Liver (tissue), 9 donors: Measurements from ENCODE around the gene OTOGL. TPM values are rescaled to one million over a fixed set of nuclear protein-coding genes. Genes with fewer than 3 reads are reported as not detected.

ENCODE experiments used
- DNase-seq: peaks from one replicate; pipeline ENCODE4 v3.0.0-alpha.2; 2017; ENCODE audit warnings: low spot score
- H3K27ac ChIP-seq, 2 donors: one replicate each; pipeline ENCODE4 v1.7.0; 2013; ENCODE audit warnings: inconsistent platforms in 2 of 2, low read length in 2 of 2, control low read depth in 1 of 2, low read depth in 1 of 2, mild to moderate bottlenecking in 1 of 2
- H3K27me3 ChIP-seq, 4 donors: one replicate each; pipeline versions ENCODE4 v1.6.1 to v1.7.0; 2013; ENCODE audit warnings: low read length in 3 of 4, inconsistent platforms in 1 of 4, mild to moderate bottlenecking in 1 of 4, moderate library complexity in 1 of 4; ENCODE audit not compliant: control insufficient read depth in 4 of 4, insufficient read depth in 4 of 4
- H3K36me3 ChIP-seq, 4 donors: one replicate each; pipeline versions ENCODE4 v1.6.1 to v1.7.0; 2013; ENCODE audit warnings: low read length in 3 of 4, mild to moderate bottlenecking in 3 of 4, low read depth in 1 of 4, moderate library complexity in 1 of 4; ENCODE audit not compliant: control insufficient read depth in 4 of 4, insufficient read depth in 3 of 4
- H3K4me1 ChIP-seq, 4 donors: one replicate each; pipeline versions ENCODE4 v1.6.1 to v1.7.0; 2013; ENCODE audit warnings: low read length in 3 of 4, mild to moderate bottlenecking in 3 of 4, moderate library complexity in 1 of 4; ENCODE audit not compliant: control insufficient read depth in 4 of 4, insufficient read depth in 4 of 4
- H3K4me3 ChIP-seq, 3 donors: one replicate each; pipeline versions ENCODE4 v1.6.1 to v1.7.0; 2013; ENCODE audit warnings: low read length in 3 of 3, control low read depth in 1 of 3, low read depth in 1 of 3, mild to moderate bottlenecking in 1 of 3
- H3K9ac ChIP-seq, 2 donors: one replicate each; pipeline ENCODE4 v1.7.0; 2013; ENCODE audit warnings: low read length in 2 of 2, mild to moderate bottlenecking in 2 of 2, moderate library complexity in 2 of 2, control low read depth in 1 of 2, low read depth in 1 of 2
- H3K9me3 ChIP-seq, 4 donors: one replicate each; pipeline versions ENCODE4 v1.6.1 to v1.7.0; 2013; ENCODE audit warnings: low read length in 3 of 4; ENCODE audit not compliant: control insufficient read depth in 4 of 4
- ATF3 ChIP-seq: IDR thresholded peaks from 2 replicates; pipeline ENCODE4 v1.6.1; 2016; ENCODE audit warnings: antibody characterized with exemption
- CTCF ChIP-seq: fragments of 150-350 bp; IDR thresholded peaks from 2 replicates; pipeline ENCODE4 v1.5.1; 2017; ENCODE audit warnings: improper control_type of control experiment, low read depth, low read length; ENCODE audit not compliant: missing input control
- EGR1 ChIP-seq, 2 donors: IDR thresholded peaks; 2 replicates each; pipeline ENCODE4 v1.6.1; 2016 to 2018; ENCODE audit warnings: antibody characterized with exemption in 2 of 2, low read depth in 2 of 2
- FOXA1 ChIP-seq: IDR thresholded peaks from 2 replicates; pipeline ENCODE4 v1.6.1; 2016; ENCODE audit warnings: antibody characterized with exemption
- FOXA2 ChIP-seq: IDR thresholded peaks from 2 replicates; pipeline ENCODE4 v1.6.1; 2016; ENCODE audit warnings: antibody characterized with exemption
- GABPA ChIP-seq, 2 donors: IDR thresholded peaks in 1 of 2; conservative IDR thresholded peaks in 1 of 2; 2 replicates each; pipeline ENCODE4 v1.6.1; 2016; ENCODE audit warnings: antibody characterized with exemption in 2 of 2, mild to moderate bottlenecking in 1 of 2, moderate library complexity in 1 of 2
- HNF4A ChIP-seq, 2 donors: conservative IDR thresholded peaks; 2 replicates each; pipeline ENCODE4 v1.6.1; 2016; ENCODE audit warnings: antibody characterized with exemption in 2 of 2, mild to moderate bottlenecking in 2 of 2
- HNF4G ChIP-seq: IDR thresholded peaks from 2 replicates; pipeline ENCODE4 v1.6.1; 2016; ENCODE audit warnings: antibody characterized with exemption
- JUND ChIP-seq, 2 donors: IDR thresholded peaks; 2 replicates each; pipeline ENCODE4 v1.6.1; 2016; ENCODE audit warnings: antibody characterized with exemption in 2 of 2
- MAX ChIP-seq: IDR thresholded peaks from 2 replicates; pipeline ENCODE4 v1.6.1; 2016; ENCODE audit warnings: antibody characterized with exemption
- NR2F2 ChIP-seq: IDR thresholded peaks from 2 replicates; pipeline ENCODE4 v1.6.1; 2016; ENCODE audit warnings: antibody characterized with exemption
- RAD21 ChIP-seq, 2 donors: IDR thresholded peaks; 2 replicates each; pipeline ENCODE4 v1.6.1; 2016; ENCODE audit warnings: antibody characterized with exemption in 2 of 2, mild to moderate bottlenecking in 2 of 2
- REST ChIP-seq: IDR thresholded peaks from 2 replicates; pipeline ENCODE4 v1.6.1; 2016; ENCODE audit warnings: antibody characterized with exemption, mild to moderate bottlenecking
- RXRA ChIP-seq, 2 donors: IDR thresholded peaks; 2 replicates each; pipeline ENCODE4 v1.6.1; 2017 to 2018; ENCODE audit warnings: antibody characterized with exemption in 2 of 2, mild to moderate bottlenecking in 1 of 2
- SP1 ChIP-seq: IDR thresholded peaks from 2 replicates; pipeline ENCODE4 v1.6.1; 2018; ENCODE audit warnings: antibody characterized with exemption, mild to moderate bottlenecking
- TAF1 ChIP-seq: conservative IDR thresholded peaks from 2 replicates; pipeline ENCODE4 v1.6.1; 2016; ENCODE audit warnings: antibody characterized with exemption, mild to moderate bottlenecking
- YY1 ChIP-seq: IDR thresholded peaks from 2 replicates; pipeline ENCODE4 v1.6.1; 2016; ENCODE audit warnings: antibody characterized with exemption, mild to moderate bottlenecking
- ZBTB33 ChIP-seq: IDR thresholded peaks from 2 replicates; pipeline ENCODE4 v1.6.1; 2016; ENCODE audit warnings: antibody characterized with exemption
- WGBS: extraction: QIAGEN DNeasy Blood & Tissue Kit; methylation state at CpG from one replicate; pipeline ENCODE4 v1.1.7; 2013; 5-methylcytosine and 5-hydroxymethylcytosine counted together
- polyA plus RNA-seq, 2 donors: library from polyadenylated mRNA; stranded (reverse) in 1 of 2; unstranded in 1 of 2; fragments of 200-250 nt in 1 of 2; fragments of >200 nt in 1 of 2; fragmentation: Nextera tagmentation in 1 of 2; extraction: Ambion mirVana in 1 of 2; gene quantifications; one replicate each; pipeline versions ENCODE4 v1.2.1 to v1.2.3, GENCODE V29; 2013 to 2015
- total RNA-seq, 2 donors: library from RNA; depleted of rRNA; stranded (reverse); fragments of >200 nt; gene quantifications; one replicate each; pipeline ENCODE4 v1.2.3, GENCODE V29; 2014
- donor health status: healthy.
- donor health status: healthy.
- donor health status: healthy.
- donor health status: healthy.
- donor health status: healthy.

The OTOGL gene
- total and polyA plus RNA-seq, 4 donors: 0.01 to 0.09 (median 0.08) TPM; not detected in 1

- Histone ChIP-seq H3K9ac (no peak overlapping the region), H3K4me3 (no peak overlapping the region), H3K36me3 (no peaks in the 10 kb centered on the region), H3K27ac (no peak overlapping the region), H3K4me1 (no peaks in the 10 kb centered on the region), H3K9me3 (no peaks in the 10 kb centered on the region), H3K27me3 (no peaks in the 10 kb centered on the region)
- 79% methylated on average over 2 of the region's 2 CpGs for WGBS
- TF ChIP-seq REST (no peak), YY1 (no peak), RAD21 (IDR thresholded peaks at IDR 0.05) (no peak), FOXA2 (no peak), SP1 (no peak), EGR1 (IDR thresholded peaks at IDR 0.05; ENCODE audit: low read depth in 2 of 2) (no peak), GABPA (IDR thresholded peaks at IDR 0.05 in 1 of 2, conservative IDR thresholded peaks at IDR 0.05 in 1 of 2) (no peak)
- no peak for DNase-seq
Observed at GRCh38 chr12:80059875-80060274, 39.5 kb upstream of the OTOGL start.

- Histone ChIP-seq H3K9me3 (no peaks in the 10 kb centered on the region), H3K9ac (no peak overlapping the region), H3K27ac (no peak overlapping the region), H3K4me1 (no peaks in the 10 kb centered on the region), H3K4me3 (no peak overlapping the region), H3K27me3 (no peaks in the 10 kb centered on the region), H3K36me3 (no peaks in the 10 kb centered on the region)
- TF ChIP-seq ZBTB33 (no peak), MAX (no peak), CTCF (no peak), TAF1 (no peak), HNF4G (no peak), JUND (IDR thresholded peaks at IDR 0.05) (no peak), EGR1 (IDR thresholded peaks at IDR 0.05; ENCODE audit: low read depth in 2 of 2) (no peak), GABPA (IDR thresholded peaks at IDR 0.05 in 1 of 2, conservative IDR thresholded peaks at IDR 0.05 in 1 of 2) (no peak), FOXA1 (no peak), SP1 (no peak), NR2F2 (no peak), HNF4A (conservative IDR thresholded peaks at IDR 0.05) (no peak), REST (no peak), RAD21 (IDR thresholded peaks at IDR 0.05) (no peak), FOXA2 (no peak), RXRA (IDR thresholded peaks at IDR 0.05) (no peak), ATF3 (no peak), YY1 (no peak)
- DNase-seq: no peak
- WGBS: 63% methylated on average over 3 of the region's 3 CpGs
Observed at GRCh38 chr12:80064269-80064668, 35.1 kb upstream of the OTOGL start.
